SK-N-SH (cell line): ENCODE data around the gene ZNF519.

ENCODE experiments used
- CTCF ChIP-seq: fragments of 200-600 bp; sonication (generic); IDR thresholded peaks from 2 replicates; pipeline ENCODE4 v1.6.1; 2017; ENCODE audit warnings: antibody characterized with exemption, mild to moderate bottlenecking, moderate library complexity
- EP300 ChIP-seq, 2 experiments: IDR thresholded peaks; 2 replicates each; pipeline versions ENCODE4 v1.4.0 to v1.6.1; 2012; ENCODE audit warnings: borderline replicate concordance in 1 of 2, low read depth in 1 of 2, low read length in 1 of 2
- EZH2phosphoT487 ChIP-seq: fragments of 200-600 bp; sonication (generic); IDR thresholded peaks from 2 replicates; pipeline ENCODE4 v1.6.1; 2017; ENCODE audit warnings: low read depth, mixed run types, mild to moderate bottlenecking, antibody characterized with exemption, moderate library complexity, borderline replicate concordance
- MAX ChIP-seq: IDR thresholded peaks from 2 replicates; pipeline ENCODE4 v1.4.0; 2012; ENCODE audit warnings: low read depth
- POLR2AphosphoS5 ChIP-seq: IDR thresholded peaks from 2 replicates; pipeline ENCODE4 v1.6.1; 2012; ENCODE audit warnings: low read depth, low read length
- RCOR1 ChIP-seq: fragments of 150-350 bp; IDR thresholded peaks from 2 replicates; pipeline ENCODE4 v1.6.1; 2017; ENCODE audit warnings: antibody characterized with exemption, low read length
- SIN3A ChIP-seq: IDR thresholded peaks from 2 replicates; pipeline ENCODE4 v1.6.1; 2012; ENCODE audit warnings: low read depth, mild to moderate bottlenecking, low read length, moderate library complexity, borderline replicate concordance
- TAF1 ChIP-seq: IDR thresholded peaks from 2 replicates; pipeline ENCODE4 v1.6.1; 2012; ENCODE audit warnings: low read depth, mild to moderate bottlenecking, low read length, moderate library complexity, borderline replicate concordance
- TF ChIP-seq, protein P1 (sequence below): IDR thresholded peaks from 2 replicates; pipeline ENCODE4 v1.6.1; 2012; ENCODE audit warnings: mild to moderate bottlenecking, low read depth, low read length, moderate library complexity

- TF ChIP-seq, protein P1, sequence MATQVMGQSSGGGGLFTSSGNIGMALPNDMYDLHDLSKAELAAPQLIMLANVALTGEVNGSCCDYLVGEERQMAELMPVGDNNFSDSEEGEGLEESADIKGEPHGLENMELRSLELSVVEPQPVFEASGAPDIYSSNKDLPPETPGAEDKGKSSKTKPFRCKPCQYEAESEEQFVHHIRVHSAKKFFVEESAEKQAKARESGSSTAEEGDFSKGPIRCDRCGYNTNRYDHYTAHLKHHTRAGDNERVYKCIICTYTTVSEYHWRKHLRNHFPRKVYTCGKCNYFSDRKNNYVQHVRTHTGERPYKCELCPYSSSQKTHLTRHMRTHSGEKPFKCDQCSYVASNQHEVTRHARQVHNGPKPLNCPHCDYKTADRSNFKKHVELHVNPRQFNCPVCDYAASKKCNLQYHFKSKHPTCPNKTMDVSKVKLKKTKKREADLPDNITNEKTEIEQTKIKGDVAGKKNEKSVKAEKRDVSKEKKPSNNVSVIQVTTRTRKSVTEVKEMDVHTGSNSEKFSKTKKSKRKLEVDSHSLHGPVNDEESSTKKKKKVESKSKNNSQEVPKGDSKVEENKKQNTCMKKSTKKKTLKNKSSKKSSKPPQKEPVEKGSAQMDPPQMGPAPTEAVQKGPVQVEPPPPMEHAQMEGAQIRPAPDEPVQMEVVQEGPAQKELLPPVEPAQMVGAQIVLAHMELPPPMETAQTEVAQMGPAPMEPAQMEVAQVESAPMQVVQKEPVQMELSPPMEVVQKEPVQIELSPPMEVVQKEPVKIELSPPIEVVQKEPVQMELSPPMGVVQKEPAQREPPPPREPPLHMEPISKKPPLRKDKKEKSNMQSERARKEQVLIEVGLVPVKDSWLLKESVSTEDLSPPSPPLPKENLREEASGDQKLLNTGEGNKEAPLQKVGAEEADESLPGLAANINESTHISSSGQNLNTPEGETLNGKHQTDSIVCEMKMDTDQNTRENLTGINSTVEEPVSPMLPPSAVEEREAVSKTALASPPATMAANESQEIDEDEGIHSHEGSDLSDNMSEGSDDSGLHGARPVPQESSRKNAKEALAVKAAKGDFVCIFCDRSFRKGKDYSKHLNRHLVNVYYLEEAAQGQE = no peak
- TF ChIP-seq POLR2AphosphoS5 (no peak), TAF1 (no peak), CTCF (no peak), RCOR1 (no peak), EP300 (IDR thresholded peaks at IDR 0.05; ENCODE audit: borderline replicate concordance in 1 of 2, low read depth in 1 of 2, low read length in 1 of 2) (no peak), MAX (no peak), EZH2phosphoT487 (no peak), SIN3A (no peak)
Observed at GRCh38 chr18:14089781-14090180, 42.5 kb downstream of the ZNF519 start.
